ENCODE measurements around the gene PPP1R14B.

The PPP1R14B gene

GRCh38 chr11:64291262-64291751 lies 44.6 kb upstream of the PPP1R14B start, which contains the start of gene KCNK4:
TSS of gene KCNK4 (plus strand) at chr11:64291302. CDS start at chr11:64293019, 1,717 bp downstream.
- TF ChIP-seq, protein P1, sequence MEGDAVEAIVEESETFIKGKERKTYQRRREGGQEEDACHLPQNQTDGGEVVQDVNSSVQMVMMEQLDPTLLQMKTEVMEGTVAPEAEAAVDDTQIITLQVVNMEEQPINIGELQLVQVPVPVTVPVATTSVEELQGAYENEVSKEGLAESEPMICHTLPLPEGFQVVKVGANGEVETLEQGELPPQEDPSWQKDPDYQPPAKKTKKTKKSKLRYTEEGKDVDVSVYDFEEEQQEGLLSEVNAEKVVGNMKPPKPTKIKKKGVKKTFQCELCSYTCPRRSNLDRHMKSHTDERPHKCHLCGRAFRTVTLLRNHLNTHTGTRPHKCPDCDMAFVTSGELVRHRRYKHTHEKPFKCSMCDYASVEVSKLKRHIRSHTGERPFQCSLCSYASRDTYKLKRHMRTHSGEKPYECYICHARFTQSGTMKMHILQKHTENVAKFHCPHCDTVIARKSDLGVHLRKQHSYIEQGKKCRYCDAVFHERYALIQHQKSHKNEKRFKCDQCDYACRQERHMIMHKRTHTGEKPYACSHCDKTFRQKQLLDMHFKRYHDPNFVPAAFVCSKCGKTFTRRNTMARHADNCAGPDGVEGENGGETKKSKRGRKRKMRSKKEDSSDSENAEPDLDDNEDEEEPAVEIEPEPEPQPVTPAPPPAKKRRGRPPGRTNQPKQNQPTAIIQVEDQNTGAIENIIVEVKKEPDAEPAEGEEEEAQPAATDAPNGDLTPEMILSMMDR (IDR thresholded peaks at IDR 0.05; ENCODE audit: low read depth, low read length): no peak
- peak within 1 kb of the TSS in 1 of 2 donors; percentile 14 for H3K4me3 ChIP-seq (replicated peaks in 1 of 2; ENCODE audit: low read depth in 2 of 2, low read length in 2 of 2)

GRCh38 chr11:64290352-64291261 lies 43.9 kb upstream of the PPP1R14B start:
- TF ChIP-seq, protein P1 (IDR thresholded peaks at IDR 0.05; ENCODE audit: low read depth, low read length): no peak
- H3K4me3 ChIP-seq (replicated peaks in 1 of 2; ENCODE audit: low read depth in 2 of 2, low read length in 2 of 2): no peak overlapping the region
- no peak for DNase-seq (ENCODE audit: low read depth in 2 of 2)

More at GRCh38 chr11:64291262-64291751, 44.6 kb upstream of the PPP1R14B start, which contains the start of gene KCNK4:
- no peak for DNase-seq (ENCODE audit: low read depth in 2 of 2)

GRCh38 chr11:64289002-64289564 lies 42.3 kb upstream of the PPP1R14B start:
- TF ChIP-seq, protein P1 (IDR thresholded peaks at IDR 0.05; ENCODE audit: low read depth, low read length): no peak
- H3K4me3 ChIP-seq (replicated peaks in 1 of 2; ENCODE audit: low read depth in 2 of 2, low read length in 2 of 2): no peak overlapping the region

DNA sequence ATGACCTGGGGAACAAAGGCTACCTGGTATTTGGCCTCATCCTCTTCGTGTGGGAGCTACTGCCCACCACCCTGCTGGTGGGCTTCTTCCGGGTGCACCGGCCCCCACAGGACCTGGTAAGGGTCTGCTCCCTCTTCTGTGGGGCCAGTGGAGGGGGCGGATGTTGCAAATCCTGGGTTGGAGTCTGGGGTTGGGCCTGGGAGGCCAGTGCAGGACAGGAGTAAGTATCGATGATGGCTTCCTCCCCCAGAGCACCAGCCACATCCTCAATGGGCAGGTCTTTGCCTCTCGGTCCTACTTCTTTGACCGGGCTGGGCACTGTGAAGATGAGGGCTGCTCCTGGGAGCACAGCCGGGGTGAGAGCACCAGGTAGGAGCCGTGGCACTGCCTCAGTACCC lies 41.6 kb upstream of the PPP1R14B start:
- no peak overlapping the region for H3K4me3 ChIP-seq (replicated peaks in 1 of 2; ENCODE audit: low read depth in 2 of 2, low read length in 2 of 2)
- TF ChIP-seq, protein P1 (IDR thresholded peaks at IDR 0.05; ENCODE audit: low read depth, low read length): no peak
- DNase-seq (ENCODE audit: low read depth in 2 of 2): no peak

More at GRCh38 chr11:64289002-64289564, 42.3 kb upstream of the PPP1R14B start:
- no peak for DNase-seq (ENCODE audit: low read depth in 2 of 2)

DNA sequence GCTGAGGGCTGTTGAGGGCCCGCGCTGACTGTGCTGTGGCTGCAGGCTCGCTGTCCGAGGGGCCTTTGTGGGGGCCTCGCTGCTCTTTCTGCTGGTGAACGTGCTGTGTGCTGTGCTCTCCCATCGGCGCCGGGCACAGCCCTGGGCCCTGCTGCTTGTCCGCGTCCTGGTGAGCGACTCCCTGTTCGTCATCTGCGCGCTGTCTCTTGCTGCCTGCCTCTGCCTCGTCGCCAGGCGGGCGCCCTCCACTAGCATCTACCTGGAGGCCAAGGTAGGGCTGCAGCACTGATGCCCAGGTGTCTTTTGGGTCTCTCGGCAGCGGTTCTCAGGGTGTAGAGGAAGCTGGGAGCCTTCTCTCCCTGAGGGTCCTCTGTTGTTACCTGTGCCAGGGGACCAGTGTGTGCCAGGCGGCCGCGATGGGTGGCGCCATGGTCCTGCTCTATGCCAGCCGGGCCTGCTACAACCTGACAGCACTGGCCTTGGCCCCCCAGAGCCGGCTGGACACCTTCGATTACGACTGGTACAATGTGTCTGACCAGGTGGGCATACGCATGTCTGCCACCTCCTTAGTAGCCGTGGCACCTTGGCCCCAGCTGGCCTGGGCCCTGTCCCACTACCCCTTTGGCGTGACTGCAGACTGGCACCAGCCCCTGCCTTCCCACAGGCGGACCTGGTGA lies 41.1 kb upstream of the PPP1R14B start:
- no peak overlapping the region for H3K4me3 ChIP-seq (replicated peaks in 1 of 2; ENCODE audit: low read depth in 2 of 2, low read length in 2 of 2)
- TF ChIP-seq, protein P1 (IDR thresholded peaks at IDR 0.05; ENCODE audit: low read depth, low read length): no peak

DNA sequence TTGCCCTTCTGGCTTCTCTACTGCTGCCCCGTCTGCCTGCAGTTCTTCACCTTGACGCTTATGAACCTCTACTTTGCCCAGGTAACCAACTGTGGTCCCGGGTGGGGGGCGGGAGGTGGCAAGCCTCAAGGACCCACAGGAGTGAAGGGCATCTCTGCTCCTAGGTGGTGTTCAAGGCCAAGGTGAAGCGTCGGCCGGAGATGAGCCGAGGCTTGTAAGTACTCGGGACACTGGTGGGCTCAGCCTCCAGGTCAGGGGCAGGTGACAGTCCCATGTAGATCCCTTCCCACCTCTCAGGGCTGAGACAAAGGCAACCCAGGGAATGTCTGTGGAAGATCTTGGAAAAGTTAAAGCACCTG lies 40.0 kb upstream of the PPP1R14B start:
- no peak overlapping the region for H3K4me3 ChIP-seq (replicated peaks in 1 of 2; ENCODE audit: low read depth in 2 of 2, low read length in 2 of 2)
- no peak for DNase-seq (ENCODE audit: low read depth in 2 of 2)

More for the DNA sequence above, 41.1 kb upstream of the PPP1R14B start:
- DNase-seq (ENCODE audit: low read depth in 2 of 2): no peak

More for the DNA sequence above, 40.0 kb upstream of the PPP1R14B start:
- TF ChIP-seq, protein P1 (IDR thresholded peaks at IDR 0.05; ENCODE audit: low read depth, low read length): no peak
